Body of pancreas (tissue), 4 donors: ENCODE measurements around the gene ARHGAP15.
"Not testable (repeated sequence)": the region's sequence is repeated elsewhere in the genome, so short reads cannot be mapped to it uniquely, and the experiment has no call there.

Source experiments
- CTCF ChIP-seq, 7 experiments: fragments of 450-650 bp in 4 of 7; fragments of 200-600 bp in 3 of 7; sonication (generic) in 3 of 7; IDR thresholded peaks; one replicate each; pipeline ENCODE4 v1.5.1; 2016 to 2019; ENCODE audit warnings: antibody characterized with exemption in 7 of 7
- POLR2A ChIP-seq, 3 donors: fragments of 450-650 bp; IDR thresholded peaks; one replicate each; pipeline ENCODE4 v1.6.1; 2016; ENCODE audit warnings: antibody characterized with exemption in 3 of 3, mild to moderate bottlenecking in 2 of 3

GRCh38 chr2:143089520-143089919 is 39.7 kb upstream of the ARHGAP15 start:
- TF ChIP-seq POLR2A, CTCF (IDR thresholded peaks at IDR 0.05): not testable (repeated sequence)
